ENCODE data around the gene USF3. TPM values are rescaled to one million over a fixed set of nuclear protein-coding genes. Genes with fewer than 3 reads are reported as not detected.

USF3 gene
- total RNA-seq, 2 experiments from 2014 or later: 12.9 to 19.6 TPM

- Mint-ChIP-seq H3K27ac (no peak overlapping the region), H3K27me3 (no peaks in the 10 kb centered on the region), H3K9me3 (ENCODE audit: low read depth) (no peaks in the 10 kb centered on the region), H3K4me1 (peaks cover 13% of the 10 kb centered on the region), H3K36me3 (ENCODE audit: low read depth) (peaks cover 16% of the 10 kb centered on the region), H3K4me3 (no peak overlapping the region)
- POLR2A ChIA-PET: no interaction called here
- intact Hi-C loops (cut with DNase I, micrococcal nuclease): no loop called here
- CTCF ChIA-PET: no interaction called here
- no peak for DNase-seq
- peak; percentile 16 for ATAC-seq
These were observed 20.2 kb downstream of the USF3 start for GRCh38 chr3:113676261-113676660.

DNA sequence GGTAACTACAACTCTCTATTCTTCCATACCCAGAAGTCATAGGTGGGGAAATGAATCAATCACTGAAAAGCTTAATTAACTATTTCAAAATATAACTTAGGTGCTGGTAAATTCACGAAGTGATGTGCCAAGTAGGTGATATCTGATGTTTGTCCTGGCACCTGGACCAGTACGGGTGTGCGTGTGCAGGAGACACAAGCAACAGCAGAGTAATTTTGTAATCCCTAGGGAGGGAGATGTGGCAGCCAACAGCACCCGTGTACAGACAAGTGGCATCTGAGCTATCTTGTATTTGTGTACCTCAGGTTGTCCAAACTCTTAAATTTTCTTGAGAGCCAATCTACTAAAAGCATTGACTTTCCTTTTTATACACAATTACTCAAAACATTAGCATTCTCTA is 22.8 kb downstream of the USF3 start:
- H3K9me3 Mint-ChIP-seq (ENCODE audit: low read depth): no peaks in the 10 kb centered on the region

GRCh38 chr3:113668015-113668414 is 28.4 kb downstream of the USF3 start:
- CTCF ChIA-PET: interaction anchor here (0.6 to 0.7 kb wide), 2 partner anchors 43 to 212 kb away, joined by 3 read pairs; no protein-coding TSS in a partner anchor
- no peak overlapping the region for H3K27ac Mint-ChIP-seq
- no peaks in the 10 kb centered on the region for H3K27me3 Mint-ChIP-seq
- H3K4me1 Mint-ChIP-seq: peaks cover 17% of the 10 kb centered on the region
- ATAC-seq (no peak), DNase-seq (no peak)
- H3K36me3 Mint-ChIP-seq (ENCODE audit: low read depth): peaks cover 14% of the 10 kb centered on the region
- H3K4me3 Mint-ChIP-seq: no peak overlapping the region
- intact Hi-C loops (cut with DNase I, micrococcal nuclease): no loop called here
- POLR2A ChIA-PET: interaction anchor here (0.6 to 0.7 kb wide), 2 partner anchors 32 to 33 kb away, joined by 3 read pairs; no protein-coding TSS in a partner anchor
- no peaks in the 10 kb centered on the region for H3K9me3 Mint-ChIP-seq (ENCODE audit: low read depth)

More for the DNA sequence above, 22.8 kb downstream of the USF3 start:
- H3K4me3 Mint-ChIP-seq: no peak overlapping the region
- no peak overlapping the region for H3K27ac Mint-ChIP-seq
- no peaks in the 10 kb centered on the region for H3K27me3 Mint-ChIP-seq
- ATAC-seq (no peak), DNase-seq (no peak)
- ChIA-PET CTCF (interaction anchor here (0.9 to 1.1 kb wide), 3 partner anchors 12 to 96 kb away, joined by 3 read pairs; no protein-coding TSS in a partner anchor), POLR2A (no interaction called here)
- H3K4me1 Mint-ChIP-seq: peaks cover 18% of the 10 kb centered on the region
- intact Hi-C loops (cut with DNase I, micrococcal nuclease): no loop called here
- peaks cover 19% of the 10 kb centered on the region for H3K36me3 Mint-ChIP-seq (ENCODE audit: low read depth)

- Mint-ChIP-seq H3K27me3 (no peaks in the 10 kb centered on the region), H3K4me1 (peaks cover 17% of the 10 kb centered on the region), H3K27ac (no peak overlapping the region), H3K4me3 (no peak overlapping the region), H3K36me3 (ENCODE audit: low read depth) (peaks cover 35% of the 10 kb centered on the region), H3K9me3 (ENCODE audit: low read depth) (no peaks in the 10 kb centered on the region)
- ChIA-PET POLR2A (no interaction called here), CTCF (no interaction called here)
- no peak for ATAC-seq
- intact Hi-C loops (cut with DNase I, micrococcal nuclease): no loop called here
- DNase-seq: no peak
These were observed 31.8 kb downstream of the USF3 start for GRCh38 chr3:113664523-113665094.

GRCh38 chr3:113663761-113664160 is 32.7 kb downstream of the USF3 start:
- DNase-seq (no peak), ATAC-seq (no peak)
- intact Hi-C loops (cut with DNase I, micrococcal nuclease): no loop called here
- Mint-ChIP-seq H3K4me3 (no peak overlapping the region), H3K27me3 (no peaks in the 10 kb centered on the region), H3K36me3 (ENCODE audit: low read depth) (peaks cover 42% of the 10 kb centered on the region), H3K4me1 (peaks cover 15% of the 10 kb centered on the region), H3K9me3 (ENCODE audit: low read depth) (no peaks in the 10 kb centered on the region), H3K27ac (no peak overlapping the region)
- ChIA-PET CTCF (no interaction called here), POLR2A (no interaction called here)

DNA sequence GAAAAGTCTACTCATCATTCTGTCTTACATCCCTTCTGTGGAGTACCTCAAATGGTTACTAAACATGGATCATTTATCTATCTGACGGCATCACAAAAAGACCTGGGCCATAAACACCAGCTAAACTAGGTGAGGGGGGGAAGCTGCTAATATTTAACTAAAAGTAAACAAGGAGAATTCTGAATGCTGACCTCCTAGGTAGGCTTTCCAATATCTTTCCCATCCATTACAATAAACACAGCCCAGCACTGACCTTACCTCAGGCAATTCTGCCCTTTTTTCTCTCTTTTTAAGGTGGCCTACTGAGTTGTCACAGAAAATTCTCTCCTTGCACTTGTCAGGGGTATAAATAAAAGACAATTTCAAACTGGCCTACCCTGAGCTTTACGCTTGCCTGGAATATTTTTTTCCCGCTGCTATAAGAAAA is 33.1 kb downstream of the USF3 start:
- intact Hi-C loops (cut with DNase I, micrococcal nuclease): no loop called here
- no peak overlapping the region for H3K27ac Mint-ChIP-seq
- H3K27me3 Mint-ChIP-seq: no peaks in the 10 kb centered on the region
- peaks cover 10% of the 10 kb centered on the region for H3K4me1 Mint-ChIP-seq
- H3K9me3 Mint-ChIP-seq (ENCODE audit: low read depth): no peaks in the 10 kb centered on the region
- no peak overlapping the region for H3K4me3 Mint-ChIP-seq
- peaks cover 46% of the 10 kb centered on the region for H3K36me3 Mint-ChIP-seq (ENCODE audit: low read depth)
- ChIA-PET CTCF (interaction anchor here (0.7 kb wide), 1 partner anchor 85 kb away, joined by 3 read pairs; no protein-coding TSS in a partner anchor), POLR2A (no interaction called here)
- ATAC-seq (no peak), DNase-seq (no peak)

DNA sequence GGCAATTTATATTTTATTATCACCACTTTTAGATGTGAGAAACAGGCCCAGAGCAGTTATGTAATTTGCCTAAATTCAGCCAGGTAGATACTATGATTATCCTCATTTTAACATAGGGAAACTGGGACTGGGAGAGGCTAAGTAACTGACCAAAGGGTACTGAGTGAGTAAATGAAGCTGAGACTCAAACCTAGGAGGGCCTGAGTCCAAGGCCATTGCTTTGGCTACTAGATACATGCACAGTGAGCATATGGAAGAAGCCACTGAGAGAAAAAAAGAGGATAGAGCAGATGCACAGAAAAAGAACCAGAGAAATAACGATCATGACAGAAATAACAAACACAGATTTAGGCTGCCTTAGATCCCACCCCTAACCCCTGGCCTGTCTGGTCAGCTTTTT is 33.6 kb downstream of the USF3 start:
- H3K4me3 Mint-ChIP-seq: no peak overlapping the region
- no peak for ATAC-seq
- CTCF ChIA-PET: interaction anchor here (0.7 kb wide), 1 partner anchor 85 kb away, joined by 3 read pairs; no protein-coding TSS in a partner anchor
- intact Hi-C loops (cut with DNase I, micrococcal nuclease): no loop called here
- POLR2A ChIA-PET: no interaction called here
- H3K27ac Mint-ChIP-seq: no peak overlapping the region
- no peak for DNase-seq
- no peaks in the 10 kb centered on the region for H3K9me3 Mint-ChIP-seq (ENCODE audit: low read depth)
- H3K27me3 Mint-ChIP-seq: no peaks in the 10 kb centered on the region
- H3K4me1 Mint-ChIP-seq: peaks cover 5% of the 10 kb centered on the region
- H3K36me3 Mint-ChIP-seq (ENCODE audit: low read depth): peaks cover 51% of the 10 kb centered on the region

GRCh38 chr3:113660896-113661295 is 35.5 kb downstream of the USF3 start:
- POLR2A ChIA-PET: no interaction called here
- DNase-seq (no peak), ATAC-seq (no peak)
- Mint-ChIP-seq H3K4me3 (no peak overlapping the region), H3K9me3 (ENCODE audit: low read depth) (no peaks in the 10 kb centered on the region), H3K36me3 (ENCODE audit: low read depth) (peaks cover 63% of the 10 kb centered on the region), H3K27me3 (no peaks in the 10 kb centered on the region), H3K27ac (no peak overlapping the region), H3K4me1 (no peaks in the 10 kb centered on the region)
- intact Hi-C loops (cut with DNase I, micrococcal nuclease): no loop called here
- CTCF ChIA-PET: interaction anchor here (0.6 to 1.4 kb wide), 5 partner anchors 8 to 378 kb away, joined by 3 to 5 read pairs (median 3); no protein-coding TSS in a partner anchor

DNA sequence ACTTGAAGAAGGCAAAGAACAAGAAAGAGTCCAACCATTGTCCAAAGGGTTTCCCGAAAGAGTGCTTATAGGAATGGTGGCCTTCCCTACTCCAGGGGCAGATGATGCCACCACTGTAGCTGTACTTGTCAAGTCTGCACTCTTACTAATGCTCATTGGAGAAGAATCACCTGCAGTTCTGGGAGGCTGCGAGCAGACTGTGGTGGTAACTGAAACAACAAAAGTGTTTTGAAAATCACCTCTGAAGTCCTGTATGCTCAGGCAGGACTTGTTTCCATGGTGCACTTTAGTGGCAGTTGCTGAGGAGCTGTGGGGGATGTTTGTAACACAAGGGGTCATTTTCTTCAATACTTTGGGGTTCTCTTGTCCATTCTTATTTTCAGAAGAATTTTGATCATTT is 36.0 kb downstream of the USF3 start:
- no peak overlapping the region for H3K4me3 Mint-ChIP-seq
- H3K9me3 Mint-ChIP-seq (ENCODE audit: low read depth): no peaks in the 10 kb centered on the region
- CTCF ChIA-PET: interaction anchor here (0.7 to 1.4 kb wide), 3 partner anchors 11 to 29 kb away, joined by 3 to 5 read pairs (median 5); no protein-coding TSS in a partner anchor
- no peak overlapping the region for H3K27ac Mint-ChIP-seq
- no peaks in the 10 kb centered on the region for H3K27me3 Mint-ChIP-seq
- H3K4me1 Mint-ChIP-seq: no peaks in the 10 kb centered on the region
- ATAC-seq: no peak
- intact Hi-C loops (cut with DNase I, micrococcal nuclease): no loop called here
- DNase-seq: no peak
- H3K36me3 Mint-ChIP-seq (ENCODE audit: low read depth): peaks cover 60% of the 10 kb centered on the region
- POLR2A ChIA-PET: no interaction called here

- Mint-ChIP-seq H3K36me3 (ENCODE audit: low read depth) (peaks cover 60% of the 10 kb centered on the region), H3K4me1 (no peaks in the 10 kb centered on the region), H3K27me3 (no peaks in the 10 kb centered on the region), H3K27ac (no peak overlapping the region), H3K9me3 (ENCODE audit: low read depth) (no peaks in the 10 kb centered on the region), H3K4me3 (no peak overlapping the region)
- ATAC-seq (no peak), DNase-seq (no peak)
- intact Hi-C loops (cut with DNase I, micrococcal nuclease): no loop called here
- POLR2A ChIA-PET: no interaction called here
- CTCF ChIA-PET: interaction anchor here (0.7 kb wide), 1 partner anchor 13 kb away, joined by 3 read pairs; no protein-coding TSS in a partner anchor
These were observed 36.4 kb downstream of the USF3 start for GRCh38 chr3:113659996-113660395.

- no peaks in the 10 kb centered on the region for H3K4me1 Mint-ChIP-seq
- H3K36me3 Mint-ChIP-seq (ENCODE audit: low read depth): peaks cover 58% of the 10 kb centered on the region
- ATAC-seq (no peak), DNase-seq (no peak)
- no peak overlapping the region for H3K4me3 Mint-ChIP-seq
- no peak overlapping the region for H3K27ac Mint-ChIP-seq
- no peaks in the 10 kb centered on the region for H3K9me3 Mint-ChIP-seq (ENCODE audit: low read depth)
- POLR2A ChIA-PET: no interaction called here
- intact Hi-C loops (cut with DNase I, micrococcal nuclease): no loop called here
- H3K27me3 Mint-ChIP-seq: no peaks in the 10 kb centered on the region
- CTCF ChIA-PET: no interaction called here
These were observed 37.3 kb downstream of the USF3 start for GRCh38 chr3:113659101-113659541.

DNA sequence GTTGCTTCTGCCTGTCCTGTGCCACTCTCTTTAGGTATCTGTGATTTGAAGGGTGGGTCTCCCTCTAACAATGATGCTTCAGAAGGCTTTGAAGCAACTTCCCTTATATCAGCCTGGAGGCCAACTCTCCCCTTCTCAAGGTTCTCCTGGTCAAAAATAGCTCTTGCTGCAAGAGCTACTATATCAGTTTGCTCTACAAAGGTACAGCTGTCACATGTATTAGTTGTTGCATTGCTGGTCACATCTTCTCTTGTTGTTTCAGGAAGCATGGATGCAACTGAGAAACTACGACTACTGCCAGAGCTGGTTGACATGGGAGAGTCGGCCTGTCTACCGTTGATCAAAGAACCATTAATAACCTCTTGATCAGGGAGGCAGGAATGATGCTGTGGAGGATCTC is 38.3 kb downstream of the USF3 start:
- Mint-ChIP-seq H3K4me1 (no peaks in the 10 kb centered on the region), H3K36me3 (ENCODE audit: low read depth) (peaks cover 52% of the 10 kb centered on the region), H3K27me3 (no peaks in the 10 kb centered on the region), H3K9me3 (ENCODE audit: low read depth) (no peaks in the 10 kb centered on the region), H3K27ac (no peak overlapping the region), H3K4me3 (no peak overlapping the region)
- intact Hi-C loops (cut with DNase I, micrococcal nuclease): no loop called here
- CTCF ChIA-PET: no interaction called here
- POLR2A ChIA-PET: no interaction called here
- DNase-seq (no peak), ATAC-seq (no peak)

Measured in activated CD4-positive, alpha-beta T cell treated with anti-CD3 and anti-CD28 coated beads for 36 hours (primary cell).